ELF-1 (cell line): ENCODE data around the gene CCIN.
A peak's percentile ranks its signal among the peaks of the same experiment; 100 is the strongest.

Source experiments
- DNase-seq: peaks from one replicate; pipeline ENCODE4 v3.0.0-alpha.2; 2016; ENCODE audit warnings: low read depth, low spot score

Gene CCIN

DNA sequence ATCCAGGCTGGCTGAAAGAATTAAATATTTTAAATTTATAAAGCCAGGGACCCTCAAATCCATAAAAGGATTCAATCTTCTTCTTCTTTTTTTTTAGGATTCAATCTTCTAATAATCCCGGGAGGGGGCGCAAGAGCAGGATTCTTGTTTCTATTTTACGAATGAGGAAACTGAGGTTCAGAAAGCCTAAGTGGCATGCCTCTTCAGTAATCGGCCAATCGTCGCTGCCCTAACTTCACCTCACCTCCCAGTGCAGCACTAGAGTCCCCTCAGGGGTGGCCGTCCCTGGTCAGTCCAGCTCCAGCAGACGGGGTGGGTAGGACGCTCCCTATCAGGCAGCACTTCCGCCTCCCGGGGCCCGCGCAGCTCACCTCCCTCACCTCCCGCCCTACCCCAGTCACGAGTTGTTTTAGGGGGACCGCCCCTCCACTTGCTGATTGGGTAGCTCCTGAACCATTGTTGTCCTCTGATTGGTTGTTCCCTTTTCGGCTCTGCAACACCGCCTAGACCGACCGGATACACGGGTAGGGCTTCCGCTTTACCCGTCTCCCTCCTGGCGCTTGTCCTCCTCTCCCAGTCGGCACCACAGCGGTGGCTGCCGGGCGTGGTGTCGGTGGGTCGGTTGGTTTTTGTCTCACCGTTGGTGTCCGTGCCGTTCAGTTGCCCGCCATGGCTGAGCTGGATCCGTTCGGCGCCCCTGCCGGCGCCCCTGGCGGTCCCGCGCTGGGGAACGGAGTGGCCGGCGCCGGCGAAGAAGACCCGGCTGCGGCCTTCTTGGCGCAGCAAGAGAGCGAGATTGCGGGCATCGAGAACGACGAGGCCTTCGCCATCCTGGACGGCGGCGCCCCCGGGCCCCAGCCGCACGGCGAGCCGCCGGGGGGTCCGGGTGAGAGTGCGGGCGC lies 21.5 kb downstream of the CCIN start, which contains the start of gene CLTA:
TSS of gene CLTA (plus strand) at position 534 of the 902 bp plus-strand sequence. CDS start at position 670, 136 bp downstream.
- DNase-seq = peak; percentile 100

DNA sequence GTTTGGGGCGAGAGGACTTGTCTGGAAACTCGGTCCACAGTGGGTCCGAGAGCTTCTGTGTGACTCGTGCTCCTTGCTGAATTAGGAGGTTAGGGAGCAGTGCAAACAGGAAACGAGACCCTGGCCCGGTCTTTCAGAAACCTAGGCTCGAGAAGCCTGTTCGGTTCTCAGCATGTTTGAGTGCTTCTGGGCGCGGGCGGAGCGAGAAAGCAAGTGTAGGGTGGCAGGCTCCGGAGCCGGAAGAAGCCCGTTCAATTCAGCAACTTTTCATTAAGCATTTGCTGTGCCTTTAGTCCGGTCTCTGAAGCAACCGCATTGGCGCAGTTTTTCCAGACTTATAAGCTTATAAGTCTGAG lies 22.1 kb downstream of the CCIN start:
- no peak for DNase-seq

DNA sequence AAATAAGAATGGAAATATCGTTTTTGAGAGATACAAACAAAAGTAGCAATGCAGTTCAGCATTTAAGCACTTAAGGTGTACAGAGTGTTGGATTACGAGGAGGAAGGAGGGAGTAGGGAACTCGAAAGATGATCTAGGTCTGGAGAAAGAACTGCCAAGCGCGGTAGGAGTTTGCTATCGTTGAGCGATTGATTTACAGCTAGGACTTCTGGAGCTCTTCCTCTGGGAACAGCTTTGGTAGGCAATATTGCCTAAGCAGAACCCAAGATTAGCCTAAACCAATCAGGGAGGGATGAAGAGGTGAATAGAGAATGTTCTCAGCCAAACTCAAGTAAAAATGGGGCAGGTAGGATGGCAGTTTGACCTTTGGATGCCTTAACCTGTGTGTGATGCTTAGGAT lies 22.5 kb downstream of the CCIN start:
- no peak for DNase-seq

DNA sequence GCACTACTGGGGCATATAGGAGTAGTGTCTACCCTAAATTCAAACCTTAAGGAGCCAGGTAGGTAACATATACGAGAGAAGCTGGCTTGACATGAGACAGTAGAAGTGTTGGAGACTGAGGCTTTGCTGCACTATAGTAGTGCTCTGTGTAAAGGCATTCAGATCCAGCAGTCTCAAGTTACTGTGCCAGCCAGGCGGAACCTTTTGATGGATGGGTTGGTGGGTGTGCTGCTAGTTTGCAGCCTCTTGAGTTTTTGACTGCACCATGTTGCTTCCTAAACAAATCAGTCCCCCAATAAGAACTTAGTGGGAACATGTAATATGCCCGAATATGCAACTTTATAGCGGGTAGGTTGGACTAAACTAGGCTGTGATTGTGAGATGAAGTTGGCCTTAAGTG lies 23.0 kb downstream of the CCIN start:
- peak; percentile 51 for DNase-seq

DNA sequence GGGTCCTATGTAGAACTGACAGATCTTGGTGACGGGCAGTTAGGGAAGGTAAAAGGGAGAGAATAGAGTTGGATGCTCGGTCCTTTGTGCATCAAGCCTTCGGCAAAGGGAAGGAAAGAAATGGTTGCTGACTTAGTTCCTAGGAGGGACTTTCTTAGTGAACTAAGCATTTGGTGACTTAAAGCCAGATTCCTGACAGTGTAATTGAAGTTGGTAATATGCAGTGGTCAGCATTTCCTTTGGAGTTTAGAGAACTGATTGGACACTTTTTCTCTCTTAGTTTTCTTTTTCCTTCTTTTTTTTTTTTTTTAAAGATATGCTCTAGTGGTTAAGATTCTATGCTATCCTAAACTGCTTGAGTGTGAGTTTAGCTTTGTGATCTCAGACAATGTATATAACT lies 23.8 kb downstream of the CCIN start:
- no peak for DNase-seq

DNA sequence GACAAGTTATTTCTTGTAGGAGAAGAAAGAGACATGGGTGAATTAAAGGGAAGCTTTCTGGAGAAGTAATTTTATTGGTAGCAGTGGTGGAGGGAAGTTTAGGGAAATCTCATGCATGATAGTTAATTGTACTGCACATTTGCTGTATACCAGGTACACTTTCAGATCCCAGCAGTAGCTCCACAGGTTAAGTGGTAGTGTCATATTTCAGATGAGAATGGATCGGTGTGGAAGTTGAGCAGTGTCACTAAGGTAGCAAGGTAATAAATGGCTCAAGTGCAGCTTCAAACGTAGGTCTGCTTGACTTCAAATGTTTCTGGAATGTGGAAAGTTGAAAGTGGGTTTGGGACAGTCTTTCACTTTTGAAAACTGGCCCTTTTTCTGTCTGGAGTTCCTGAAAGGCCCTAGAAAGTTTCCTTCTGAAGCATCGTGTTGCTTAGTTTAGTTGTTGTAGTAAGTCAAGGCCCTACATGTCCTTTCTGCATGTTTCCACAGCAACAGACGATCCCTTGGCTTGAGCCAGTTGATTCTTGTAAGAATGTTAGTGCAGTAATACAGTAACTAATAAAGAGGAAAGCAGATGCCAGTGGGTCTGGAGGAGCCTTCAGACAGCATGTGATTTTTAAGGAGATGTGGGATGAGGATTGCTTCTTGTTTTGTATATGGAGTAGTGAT lies 25.3 kb downstream of the CCIN start:
- DNase-seq = no peak

DNA sequence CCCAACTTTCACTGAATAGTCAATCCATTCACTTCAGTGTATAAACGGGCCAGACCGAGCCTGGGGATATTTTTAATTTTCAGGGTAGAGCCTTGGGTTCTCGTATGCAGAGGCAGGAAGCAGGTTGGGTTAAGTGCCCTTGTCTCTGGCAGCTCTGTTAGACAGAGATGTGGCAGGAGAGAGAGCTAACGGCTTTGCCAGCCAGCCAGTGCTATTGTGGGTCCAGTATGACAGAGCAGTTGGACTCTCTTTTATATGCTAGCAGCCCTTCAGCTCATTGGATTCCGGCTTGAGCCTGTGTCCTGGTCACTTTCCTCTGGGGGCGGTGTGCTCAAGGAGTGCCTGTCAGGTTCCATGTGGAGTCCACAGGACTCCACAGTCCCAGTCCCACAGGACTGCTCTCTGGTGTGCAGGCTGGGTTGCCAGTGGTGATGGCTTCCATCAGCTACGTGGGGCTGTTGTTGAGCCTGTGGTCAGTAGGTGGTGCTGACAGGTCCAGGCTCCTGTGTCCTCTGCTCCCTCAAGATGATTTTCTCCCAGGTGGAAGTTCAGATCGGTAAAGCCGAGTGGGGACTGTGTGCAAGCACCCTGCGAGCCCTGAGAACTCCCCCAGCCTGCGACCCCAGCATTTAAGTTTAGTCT lies 35.8 kb downstream of the CCIN start:
- DNase-seq = peak; percentile 62

DNA sequence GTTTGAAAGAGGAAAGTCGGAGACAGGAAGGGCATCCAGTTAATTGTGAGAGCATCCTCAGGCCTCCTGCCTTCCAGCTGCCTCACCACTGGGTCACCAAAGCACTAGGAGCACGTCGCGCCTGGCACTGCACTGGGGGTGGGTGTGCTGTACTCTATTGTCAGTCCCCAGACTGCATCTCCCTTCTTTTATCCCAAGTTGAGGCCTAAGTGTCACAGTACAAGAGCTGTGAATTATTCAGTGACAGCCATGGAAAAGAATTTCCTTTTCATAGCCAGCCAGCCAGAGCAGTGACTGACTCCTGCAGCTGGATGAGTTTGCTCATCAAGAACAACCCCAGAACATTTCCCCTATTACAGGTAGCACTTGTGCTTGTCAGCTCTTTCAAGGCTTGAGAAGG lies 37.8 kb downstream of the CCIN start:
- DNase-seq = no peak

DNA sequence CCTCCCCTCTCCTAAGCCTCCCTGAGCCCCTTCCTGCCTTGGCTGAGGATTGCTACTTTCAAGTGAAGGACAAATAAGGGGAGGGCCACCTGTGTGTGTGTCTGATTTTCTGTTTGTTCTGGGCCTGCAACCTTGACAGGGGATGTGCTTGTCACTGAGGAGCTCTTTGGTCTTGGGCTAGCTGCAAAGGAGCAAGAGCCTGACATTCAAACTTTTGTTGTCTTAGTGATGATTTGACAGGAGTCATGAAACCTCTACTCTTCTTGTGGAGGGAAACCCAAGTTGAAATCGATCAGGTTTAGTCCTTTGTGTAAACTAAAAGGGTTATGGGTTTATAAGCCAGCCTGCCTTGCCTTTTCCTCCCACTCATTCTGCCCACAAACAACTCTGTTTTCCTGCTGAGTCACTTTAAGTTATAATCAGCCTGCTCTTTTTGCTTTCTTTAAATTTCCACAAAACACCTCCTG lies 38.4 kb downstream of the CCIN start:
- DNase-seq = no peak

DNA sequence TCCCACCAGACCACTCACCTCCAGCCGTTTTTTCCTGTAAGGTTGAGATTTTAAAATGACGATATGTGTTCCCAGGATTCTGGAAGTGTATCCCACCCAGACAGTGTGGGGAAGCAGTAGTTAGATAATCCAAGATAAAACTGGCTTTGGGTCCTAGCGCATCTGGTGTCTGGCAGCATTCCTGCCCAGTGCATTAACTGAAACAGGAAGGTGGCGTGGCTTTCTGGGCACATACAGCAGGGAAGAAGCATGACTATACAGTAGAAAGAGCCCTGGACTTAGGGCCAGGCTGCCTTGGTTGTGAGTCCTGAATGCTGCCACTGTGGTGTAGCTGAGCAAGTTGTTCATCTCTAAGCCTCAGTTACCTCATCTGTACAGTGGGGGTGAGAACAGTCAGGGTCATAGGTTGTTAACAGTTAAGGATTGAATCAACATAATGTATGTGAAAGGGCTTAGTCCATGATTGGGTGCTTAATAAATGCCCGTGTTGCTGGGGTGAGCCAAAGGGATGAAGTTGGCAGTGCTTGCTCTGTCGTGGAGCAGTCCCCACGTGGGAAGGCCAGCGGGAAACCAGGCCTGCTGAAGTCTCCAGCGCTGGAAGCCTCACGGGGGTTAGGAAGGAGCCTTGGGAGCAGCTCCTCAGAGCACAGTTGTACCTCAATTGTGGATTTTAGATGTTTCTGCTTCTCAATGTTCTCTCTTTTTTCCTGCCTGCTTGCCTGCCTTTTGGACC lies 39.5 kb downstream of the CCIN start:
- DNase-seq = no peak

DNA sequence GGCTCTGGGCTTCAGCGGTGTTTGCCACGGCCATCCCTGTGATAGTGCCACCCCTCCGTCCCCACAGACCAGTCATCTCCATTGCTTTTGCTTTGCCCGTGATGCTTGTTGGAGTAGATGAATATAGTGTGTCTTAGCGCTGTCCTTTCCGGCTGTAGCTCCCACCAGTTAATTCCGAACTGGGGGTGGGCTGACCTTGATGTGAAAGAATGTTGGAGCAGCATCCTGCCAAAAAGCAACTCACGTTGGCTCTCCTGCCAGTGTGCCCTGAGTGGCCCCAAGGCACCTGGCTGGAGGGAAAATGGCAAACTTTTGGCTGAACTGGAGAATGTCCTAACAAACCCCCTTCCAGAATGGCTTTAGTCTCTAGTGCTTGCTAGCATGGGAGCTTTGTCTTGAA lies 41.5 kb downstream of the CCIN start:
- no peak for DNase-seq

DNA sequence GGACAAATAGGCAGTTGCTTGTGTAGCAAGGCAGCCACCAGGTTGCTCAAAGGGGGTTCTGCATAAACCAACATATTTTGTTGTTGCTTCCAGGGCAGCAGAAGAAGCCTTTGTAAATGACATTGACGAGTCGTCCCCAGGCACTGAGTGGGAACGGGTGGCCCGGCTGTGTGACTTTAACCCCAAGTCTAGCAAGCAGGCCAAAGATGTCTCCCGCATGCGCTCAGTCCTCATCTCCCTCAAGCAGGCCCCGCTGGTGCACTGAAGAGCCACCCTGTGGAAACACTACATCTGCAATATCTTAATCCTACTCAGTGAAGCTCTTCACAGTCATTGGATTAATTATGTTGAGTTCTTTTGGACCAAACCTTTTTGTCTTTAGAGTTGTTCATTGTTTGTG lies 42.3 kb downstream of the CCIN start:
- DNase-seq = no peak

DNA sequence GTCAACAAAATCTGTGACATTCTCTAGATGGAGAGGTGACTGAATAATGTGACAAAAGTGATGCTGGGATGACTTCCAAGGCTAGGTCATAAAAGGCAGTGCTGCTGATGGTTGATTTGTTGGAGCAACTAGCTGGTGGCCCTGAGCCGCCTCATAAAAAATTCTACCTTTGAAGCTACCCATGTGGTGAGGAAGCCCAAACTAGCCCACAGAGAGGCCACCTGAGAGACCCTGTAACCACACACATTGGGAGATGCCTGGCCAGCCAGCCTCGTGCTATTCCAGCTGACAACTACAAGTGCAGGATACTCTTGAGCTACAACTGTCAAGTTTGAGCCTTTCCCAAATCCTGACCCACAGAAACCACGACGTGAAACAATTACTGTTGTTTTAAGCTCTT lies 44.2 kb downstream of the CCIN start:
- no peak for DNase-seq

DNA sequence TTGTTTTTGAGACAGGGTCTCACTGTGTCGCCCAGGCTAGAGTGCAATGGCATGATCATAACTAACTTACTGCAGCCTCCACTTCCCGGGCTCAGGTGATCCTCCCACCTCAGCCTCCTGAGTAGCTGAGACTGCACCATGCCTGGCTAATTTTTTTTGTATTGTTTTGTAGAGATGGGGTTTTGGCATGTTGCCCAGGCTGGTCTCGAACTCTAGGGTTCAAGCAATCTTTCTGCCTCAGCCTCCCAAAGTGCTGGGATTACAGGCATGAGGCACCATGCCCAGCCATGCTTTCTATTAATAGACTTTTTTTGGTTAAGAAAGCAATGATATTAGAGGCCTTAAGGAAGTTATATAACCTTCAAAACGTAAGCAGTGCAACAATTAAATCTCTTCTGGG lies 44.8 kb downstream of the CCIN start:
- no peak for DNase-seq

DNA sequence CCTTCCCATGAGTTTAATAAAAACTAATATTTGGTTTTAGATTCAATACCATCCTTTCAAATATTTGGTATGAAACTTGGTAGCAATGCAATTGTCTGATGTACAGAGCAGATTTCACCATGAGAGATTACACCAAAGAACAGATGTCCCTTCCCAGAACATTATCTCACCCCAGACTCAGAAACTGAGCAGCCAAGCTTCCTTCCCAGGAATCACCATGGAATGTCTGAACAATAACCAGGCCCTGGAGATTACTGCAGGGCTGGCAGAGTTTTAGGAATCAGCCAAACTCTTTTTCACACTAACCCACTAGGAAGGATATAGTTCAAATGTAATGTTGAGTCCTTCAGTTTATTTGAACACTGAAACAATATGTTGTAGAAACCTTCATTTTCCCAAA lies 45.4 kb downstream of the CCIN start:
- no peak for DNase-seq

DNA sequence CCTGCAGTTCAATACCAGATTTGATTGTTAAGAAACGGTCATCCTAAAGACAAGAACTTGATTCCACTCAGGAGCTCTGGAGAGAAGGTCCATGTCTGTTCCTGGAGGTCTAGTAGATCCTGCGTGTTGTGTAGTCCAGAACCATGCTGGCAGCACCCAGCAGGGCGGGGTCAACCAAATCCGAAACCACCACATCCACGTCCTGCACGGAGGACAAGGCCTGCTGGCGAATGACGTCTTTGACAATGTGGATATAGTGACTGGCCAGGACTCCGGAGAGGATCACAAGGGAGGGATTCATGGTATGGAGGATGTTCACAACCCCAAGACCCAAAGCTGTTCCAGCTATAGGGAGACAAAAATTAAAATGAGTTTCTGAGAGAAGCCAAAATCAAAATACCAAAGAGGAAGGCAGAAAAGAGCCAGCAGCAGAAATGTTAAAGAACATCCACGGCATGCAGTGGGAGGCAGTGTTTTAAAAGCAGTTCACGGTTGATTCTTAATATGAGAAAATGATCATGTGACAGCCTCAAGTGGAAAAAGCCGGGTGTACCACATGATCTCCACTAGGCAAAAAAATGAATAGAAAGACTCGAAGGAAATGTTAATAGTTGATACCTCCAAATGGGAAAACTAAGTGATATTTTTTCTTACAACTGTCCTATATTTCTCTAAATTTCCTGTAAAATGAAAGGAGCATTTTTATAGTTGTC lies 48.2 kb downstream of the CCIN start:
- DNase-seq = no peak

DNA sequence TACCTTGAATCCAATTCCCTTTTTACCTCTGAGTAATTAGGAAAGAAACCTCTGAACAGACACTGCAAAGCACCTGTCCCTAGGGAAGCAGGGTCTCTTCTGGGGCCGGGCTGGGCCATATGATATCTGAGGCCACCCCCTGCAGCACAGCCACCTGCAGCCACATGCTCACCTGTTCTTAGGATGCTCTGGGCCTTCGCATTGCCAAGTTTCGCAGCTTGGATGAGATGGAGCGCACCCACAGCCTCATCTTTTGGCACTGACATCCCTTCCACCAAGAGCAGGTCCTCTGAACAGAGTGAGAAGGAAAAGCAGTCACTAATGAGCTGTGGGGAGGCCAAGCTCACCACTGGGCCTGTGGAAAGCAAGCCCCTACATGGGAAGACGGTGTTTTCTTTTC lies 48.8 kb downstream of the CCIN start:
- DNase-seq = no peak

DNA sequence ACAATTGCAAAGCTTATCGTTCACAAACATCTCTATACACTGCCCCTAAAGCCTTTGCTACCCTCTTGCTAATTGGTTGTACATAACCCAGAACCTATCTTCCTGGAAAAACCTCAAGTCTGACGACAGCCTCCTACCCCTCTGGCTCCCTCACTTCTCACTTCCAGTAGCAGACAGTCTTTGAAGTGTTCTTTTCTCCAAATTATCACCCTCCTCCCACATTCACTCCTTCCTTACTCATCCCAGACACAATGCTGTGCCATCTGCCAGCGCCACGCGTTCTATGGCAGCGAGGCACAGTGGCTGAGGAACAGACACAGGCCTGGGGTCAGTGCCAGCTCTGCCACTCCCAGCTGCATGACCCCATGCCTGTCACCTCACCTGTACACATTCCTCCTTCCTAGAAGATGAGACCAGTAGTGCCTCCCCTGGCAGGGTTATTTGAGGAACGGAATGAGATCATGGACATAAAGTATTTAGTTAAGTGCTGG lies 49.3 kb downstream of the CCIN start:
- no peak for DNase-seq
